Activated CD8-positive, alpha-beta T cell treated with anti-CD3 and anti-CD28 coated beads, Interleukin-2, amount 10 ng/mL, durations not matched to agents 7 days and 5 days (primary cell): Measurements from ENCODE around the gene EME2. TPM values are rescaled to one million over a fixed set of nuclear protein-coding genes. Genes with fewer than 3 reads are reported as not detected.

Source experiments
- ATAC-seq: fragments of 150-1000 bp; cut with Tn5 transposase; one replicate; pipeline ENCODE4 v1.10.0; 2021; ENCODE audit warnings: moderate library complexity
- CTCF ChIA-PET: fragments of 350-600 bp; sonication (Branson Sonifier 250); formaldehyde crosslinking; loops from one replicate; lab custom pipeline; 2021; ENCODE audit warnings: antibody characterized with exemption; lab: Charles Lee
- POLR2A ChIA-PET: fragments of 350-600 bp; sonication (Branson Sonifier 250); formaldehyde crosslinking; loops from one replicate; lab custom pipeline; 2021; ENCODE audit warnings: antibody characterized with exemption; lab: Charles Lee
- DNase-seq: peaks from one replicate; pipeline ENCODE4 v3.0.0-alpha.2; 2020
- H3K27ac Mint-ChIP-seq: one replicate; pipeline ENCODE4 v1.8.0; 2021; ENCODE audit warnings: mild to moderate bottlenecking, mixed read lengths
- H3K27me3 Mint-ChIP-seq: one replicate; pipeline ENCODE4 v1.8.0; 2021; ENCODE audit warnings: low read depth, mixed read lengths
- H3K36me3 Mint-ChIP-seq: one replicate; pipeline ENCODE4 v1.8.0; 2021; ENCODE audit warnings: low read depth, mixed read lengths
- H3K4me1 Mint-ChIP-seq: one replicate; pipeline ENCODE4 v1.8.0; 2021; ENCODE audit warnings: low read depth, mixed read lengths
- H3K4me3 Mint-ChIP-seq: one replicate; pipeline ENCODE4 v1.8.0; 2021; ENCODE audit warnings: mild to moderate bottlenecking, mixed read lengths
- H3K9me3 Mint-ChIP-seq: one replicate; pipeline ENCODE4 v1.8.0; 2022; ENCODE audit warnings: mixed read lengths; ENCODE audit not compliant: insufficient read depth
- total RNA-seq, 2 experiments: library from RNA; stranded (reverse); gene quantifications; one replicate each; pipeline ENCODE4 v1.2.3, GENCODE V29; 2021

EME2 gene
- total RNA-seq, 2 experiments from 2014 or later: 31.8 to 32.0 TPM

GRCh38 chr16:1776672-1776955, 4.0 kb downstream of the EME2 start:
- H3K4me1 Mint-ChIP-seq: peaks cover 22% of the 10 kb centered on the region
- CTCF ChIA-PET: no interaction called here
- H3K36me3 Mint-ChIP-seq: peaks cover 12% of the 10 kb centered on the region
- H3K4me3 Mint-ChIP-seq: no peak overlapping the region
- ATAC-seq (no peak), DNase-seq (no peak)
- H3K27me3 Mint-ChIP-seq: no peaks in the 10 kb centered on the region
- no peaks in the 10 kb centered on the region for H3K9me3 Mint-ChIP-seq
- POLR2A ChIA-PET: interaction anchor here (0.6 kb wide), 1 partner anchor 117 kb away, joined by 3 read pairs; no protein-coding TSS in a partner anchor
- H3K27ac Mint-ChIP-seq: no peak overlapping the region

GRCh38 chr16:1776991-1777374, 4.4 kb downstream of the EME2 start:
- ChIA-PET POLR2A (interaction anchor here (0.6 kb wide), 1 partner anchor 118 kb away, joined by 3 read pairs; no protein-coding TSS in a partner anchor), CTCF (no interaction called here)
- no peak overlapping the region for H3K4me3 Mint-ChIP-seq
- peaks cover 11% of the 10 kb centered on the region for H3K36me3 Mint-ChIP-seq
- no peak for ATAC-seq
- no peaks in the 10 kb centered on the region for H3K9me3 Mint-ChIP-seq
- no peak overlapping the region for H3K27ac Mint-ChIP-seq
- no peaks in the 10 kb centered on the region for H3K27me3 Mint-ChIP-seq
- DNase-seq: no peak
- H3K4me1 Mint-ChIP-seq: peaks cover 22% of the 10 kb centered on the region

GRCh38 chr16:1777375-1778199, 5.0 kb downstream of the EME2 start:
- H3K36me3 Mint-ChIP-seq: peaks cover 5% of the 10 kb centered on the region
- POLR2A ChIA-PET: no interaction called here

GRCh38 chr16:1778200-1779179, 5.9 kb downstream of the EME2 start:
- Mint-ChIP-seq H3K4me1 (peaks cover 26% of the 10 kb centered on the region), H3K36me3 (peaks cover 8% of the 10 kb centered on the region), H3K27ac (no peak overlapping the region), H3K27me3 (no peaks in the 10 kb centered on the region), H3K9me3 (no peaks in the 10 kb centered on the region), H3K4me3 (no peak overlapping the region)
- ChIA-PET POLR2A (no interaction called here), CTCF (no interaction called here)
- ATAC-seq: no peak
- DNase-seq: no peak

More at GRCh38 chr16:1777375-1778199, 5.0 kb downstream of the EME2 start:
- ATAC-seq (no peak), DNase-seq (no peak)
- Mint-ChIP-seq H3K4me1 (peaks cover 22% of the 10 kb centered on the region), H3K4me3 (no peak overlapping the region), H3K27ac (no peak overlapping the region), H3K27me3 (no peaks in the 10 kb centered on the region), H3K9me3 (no peaks in the 10 kb centered on the region)
- CTCF ChIA-PET: no interaction called here

DNA sequence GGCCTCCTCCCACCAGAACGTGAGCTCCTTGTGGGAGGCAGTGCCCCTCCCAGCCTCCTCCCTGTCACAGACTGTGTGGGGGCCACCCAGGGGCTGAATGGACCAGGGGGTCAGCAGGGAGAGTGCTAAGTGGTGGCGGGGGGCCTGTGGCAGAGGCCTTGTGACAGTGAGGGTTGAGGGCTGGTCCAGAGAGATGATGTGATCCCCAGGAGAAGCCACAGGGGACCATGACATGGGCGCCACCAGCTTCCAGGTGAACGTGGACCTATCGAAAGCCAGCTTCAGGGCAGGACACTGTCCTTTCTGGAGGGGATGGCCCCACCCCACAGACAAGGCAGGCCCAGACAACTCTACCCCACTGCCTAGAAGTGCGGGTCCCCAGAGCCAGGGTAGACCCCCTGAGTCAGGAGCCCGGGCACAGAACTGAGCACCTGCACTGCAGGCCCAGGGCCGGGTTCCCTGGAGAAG, 6.7 kb downstream of the EME2 start:
- no peaks in the 10 kb centered on the region for H3K27me3 Mint-ChIP-seq
- H3K36me3 Mint-ChIP-seq: peaks cover 8% of the 10 kb centered on the region
- ChIA-PET CTCF (no interaction called here), POLR2A (no interaction called here)
- DNase-seq (no peak), ATAC-seq (no peak)
- H3K9me3 Mint-ChIP-seq: no peaks in the 10 kb centered on the region
- H3K4me1 Mint-ChIP-seq: peaks cover 33% of the 10 kb centered on the region
- H3K27ac Mint-ChIP-seq: no peak overlapping the region
- H3K4me3 Mint-ChIP-seq: no peak overlapping the region

DNA sequence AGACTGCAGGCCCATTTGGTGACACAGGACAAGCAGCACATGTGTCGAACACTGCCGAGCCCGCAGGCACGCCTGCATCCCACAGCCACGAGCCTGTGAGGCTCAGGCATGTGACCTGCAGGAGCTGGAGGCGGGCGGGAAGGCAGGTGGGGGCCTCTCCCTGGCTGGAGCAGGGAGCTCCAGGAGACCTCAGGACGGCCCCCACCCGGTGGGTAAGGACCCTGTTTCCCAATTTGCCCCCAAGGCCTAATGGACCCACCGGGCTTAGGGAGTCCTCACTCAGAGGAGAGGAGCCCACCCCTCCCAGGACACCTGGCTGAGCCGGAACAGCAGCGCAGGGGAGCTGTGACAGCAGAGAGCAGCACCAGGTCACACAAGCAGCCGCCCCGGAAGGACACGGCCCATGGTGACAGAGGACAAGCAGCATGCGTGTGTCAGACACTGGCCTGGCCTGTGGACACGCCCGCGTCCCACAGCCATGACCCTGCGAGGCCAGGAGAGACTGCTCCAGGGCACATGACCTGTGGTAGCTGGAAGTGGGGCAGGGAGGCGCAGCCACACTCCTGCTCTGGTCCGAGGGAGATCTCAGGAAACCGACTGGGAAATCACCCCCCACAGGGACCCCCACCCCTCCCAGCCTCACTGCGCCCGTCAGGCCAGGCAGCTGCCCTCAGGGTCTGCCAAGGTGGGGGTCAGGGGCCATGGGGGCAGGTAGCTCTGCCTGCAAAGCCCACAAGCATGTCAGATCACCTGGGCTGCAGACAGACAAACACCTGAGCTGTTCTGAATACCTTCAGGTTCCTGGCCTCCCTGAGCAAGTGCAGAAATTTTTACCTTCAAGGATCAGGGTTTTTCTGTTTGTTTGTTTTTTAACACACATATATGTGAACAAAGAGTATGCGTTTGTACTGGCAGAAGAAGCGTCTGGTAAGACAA, 7.4 kb downstream of the EME2 start:
- ChIA-PET POLR2A (interaction anchor here (0.8 to 1.0 kb wide), 2 partner anchors 8 to 74 kb away, joined by 4 to 6 read pairs; partner anchors contain the start of gene MAPK8IP3), CTCF (no interaction called here)
- peaks cover 29% of the 10 kb centered on the region for H3K4me1 Mint-ChIP-seq
- DNase-seq: no peak
- peaks cover 9% of the 10 kb centered on the region for H3K36me3 Mint-ChIP-seq
- no peak overlapping the region for H3K27ac Mint-ChIP-seq
- no peaks in the 10 kb centered on the region for H3K27me3 Mint-ChIP-seq
- H3K4me3 Mint-ChIP-seq: peak overlapping the region; percentile 5
- ATAC-seq: no peak
- no peaks in the 10 kb centered on the region for H3K9me3 Mint-ChIP-seq

DNA sequence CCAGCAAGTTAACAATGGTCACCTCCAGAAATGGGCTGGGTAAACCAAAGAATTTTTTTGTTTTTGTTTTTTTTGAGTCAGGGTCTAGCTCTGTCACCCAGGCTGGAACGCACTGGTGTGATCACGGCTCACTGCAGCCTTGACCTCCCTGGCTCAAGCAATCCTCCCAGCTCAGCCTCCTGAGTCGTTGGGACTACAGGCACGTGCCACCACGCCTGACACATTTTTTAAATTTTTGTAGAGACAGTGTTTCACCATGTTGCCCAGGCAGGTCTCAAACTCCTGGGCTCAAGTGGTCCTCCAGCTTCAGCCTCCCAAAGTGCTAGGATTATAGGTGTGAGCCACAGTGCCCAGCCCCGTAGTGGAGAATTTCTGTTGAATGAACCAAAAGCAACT, 8.1 kb downstream of the EME2 start:
- Mint-ChIP-seq H3K9me3 (no peaks in the 10 kb centered on the region), H3K4me3 (no peak overlapping the region), H3K27me3 (no peaks in the 10 kb centered on the region), H3K36me3 (peaks cover 12% of the 10 kb centered on the region), H3K27ac (no peak overlapping the region), H3K4me1 (peaks cover 33% of the 10 kb centered on the region)
- ATAC-seq (no peak), DNase-seq (no peak)
- POLR2A ChIA-PET: interaction anchor here (0.8 to 4.5 kb wide), 3 partner anchors 9 to 75 kb away, joined by 4 to 39 read pairs (median 6); partner anchors contain the start of genes EME2, MAPK8IP3, MRPS34 and NME3
- CTCF ChIA-PET: no interaction called here

DNA sequence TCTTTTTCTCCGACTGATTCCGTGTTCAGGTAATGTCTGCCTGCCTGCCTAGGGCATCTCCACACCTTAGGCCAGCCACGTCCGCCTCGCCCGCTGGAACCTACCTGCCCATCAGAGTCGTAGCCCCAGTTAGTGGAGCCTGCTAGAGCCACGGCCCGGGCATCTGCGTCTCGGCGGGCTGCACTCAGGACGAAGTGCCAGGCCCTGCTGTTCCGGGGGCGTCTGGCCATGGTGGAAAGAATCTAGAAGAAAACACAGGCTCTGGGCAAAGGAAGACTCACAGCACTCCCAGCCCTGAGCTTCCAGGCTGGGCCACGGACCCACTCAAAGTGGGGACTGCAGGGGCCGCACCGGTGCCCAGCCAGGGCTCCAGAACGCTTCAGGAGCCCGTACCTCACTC, 8.6 kb downstream of the EME2 start:
- peaks cover 13% of the 10 kb centered on the region for H3K36me3 Mint-ChIP-seq
- H3K4me1 Mint-ChIP-seq: peaks cover 33% of the 10 kb centered on the region
- CTCF ChIA-PET: interaction anchor here (2.8 kb wide), 1 partner anchor 8 kb away, joined by 41 read pairs; the partner anchor contains the start of genes EME2, MRPS34 and NME3
- peak overlapping the region; percentile 88 for H3K27ac Mint-ChIP-seq
- no peaks in the 10 kb centered on the region for H3K9me3 Mint-ChIP-seq
- H3K4me3 Mint-ChIP-seq: peak overlapping the region; percentile 87
- ATAC-seq (no peak), DNase-seq (no peak)
- POLR2A ChIA-PET: interaction anchor here (0.6 to 4.5 kb wide), 3 partner anchors 9 to 359 kb away, joined by 3 to 39 read pairs (median 3); partner anchors contain the start of genes EME2, MRPS34, NME3 and NTHL1
- H3K27me3 Mint-ChIP-seq: no peaks in the 10 kb centered on the region

DNA sequence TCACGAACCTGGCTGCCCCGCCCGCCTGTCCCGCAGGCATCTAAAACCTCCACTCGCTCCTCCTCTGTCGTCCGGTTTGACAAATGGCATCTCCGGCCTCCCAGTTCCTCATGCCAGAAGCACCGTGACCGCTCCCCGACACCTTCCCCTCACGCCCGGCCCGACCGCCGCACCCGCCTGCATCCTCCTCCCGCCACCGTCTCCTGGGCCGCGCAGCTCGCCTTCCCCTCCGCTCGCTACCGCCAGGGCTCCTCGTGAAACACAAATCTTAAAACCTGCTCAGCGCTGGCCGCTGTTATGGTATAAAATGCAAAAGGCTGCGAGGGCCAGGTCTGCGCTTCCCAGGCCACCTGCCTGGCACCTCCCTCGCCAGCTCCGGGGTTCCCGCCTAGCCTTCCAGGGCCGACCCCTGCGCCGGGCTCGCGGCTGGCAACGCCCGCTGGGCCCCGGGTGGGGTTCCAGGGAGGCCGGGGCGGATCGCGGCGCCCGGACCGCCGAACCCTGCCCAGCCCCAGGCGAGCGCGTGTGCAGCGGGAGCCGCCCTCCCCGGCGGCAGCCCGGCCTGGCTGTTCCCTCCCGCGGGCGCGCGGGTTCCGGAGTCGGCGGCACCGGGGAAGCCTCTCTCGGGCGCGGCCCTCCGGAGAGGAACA, 9.3 kb downstream of the EME2 start:
- H3K27ac Mint-ChIP-seq: peak overlapping the region; percentile 88
- CTCF ChIA-PET: interaction anchor here (0.8 to 2.8 kb wide), 8 partner anchors 9 to 473 kb away, joined by 3 to 41 read pairs (median 6); partner anchors contain the start of genes EME2, IFT140, MAPK8IP3 and MRPS34
- H3K4me1 Mint-ChIP-seq: peaks cover 33% of the 10 kb centered on the region
- ATAC-seq (peak; percentile 3), DNase-seq (peak; percentile 63)
- POLR2A ChIA-PET: interaction anchor here (0.6 to 4.5 kb wide), 7 partner anchors 10 to 360 kb away, joined by 3 to 39 read pairs (median 5); partner anchors contain the start of genes EME2, FAHD1, HAGH and MAPK8IP3
- peak overlapping the region; percentile 92 for H3K4me3 Mint-ChIP-seq
- H3K36me3 Mint-ChIP-seq: peaks cover 11% of the 10 kb centered on the region
- no peaks in the 10 kb centered on the region for H3K27me3 Mint-ChIP-seq
- no peaks in the 10 kb centered on the region for H3K9me3 Mint-ChIP-seq
